ENCODE data around the gene CAPN15. TPM values are rescaled to one million over a fixed set of nuclear protein-coding genes. Genes with fewer than 3 reads are reported as not detected.

Gene CAPN15
- total and polyA plus RNA-seq, 9 of the 15 experiments (the other 6 are each of a cell fraction or from before 2014, with no cell fraction given), result 0.62 to 111 (median 14.2) TPM

GRCh38 chr16:569445-570254 is 42.1 kb downstream of the CAPN15 start, which contains the start of gene PIGQ (continued):
- TF ChIP-seq ELK1 (CRISPR knock-in tag; IDR thresholded peaks at IDR 0.05), result no peak

GRCh38 chr16:572865-573650 is 45.5 kb downstream of the CAPN15 start:
- no peak overlapping the region for H3K4me3 ChIP-seq
- H3K27me3 ChIP-seq (ENCODE audit: control insufficient read depth in 2 of 2, insufficient read depth in 2 of 2, low read length in 2 of 2), result no peaks in the 10 kb centered on the region
- intact Hi-C loops (cut with micrococcal nuclease) (no loop called here), in situ Hi-C loops (cut with MboI) (no loop called here)
- FAIRE-seq (no peak), DNase-seq (ENCODE audit: extremely low read depth in 1 of 4, low spot score in 3 of 4) (no peak), ATAC-seq (no peak)
- H3K9me1 ChIP-seq (ENCODE audit: control insufficient read depth, insufficient read depth, low read length), result peaks cover 3% of the 10 kb centered on the region
- WGBS (ENCODE audit: insufficient coverage, low coverage, missing lambda C conversion rate), result 80% methylated on average over 25 of the region's 27 CpGs
- H3K4me1 ChIP-seq (replicated peaks in 1 of 2; ENCODE audit: control insufficient read depth in 2 of 2, insufficient read depth in 2 of 2, low read length in 2 of 2), result peaks cover 13 to 88% of the 10 kb centered on the region in 2 experiments
- CTCF ChIA-PET (ENCODE audit: low intra/inter-chr PET ratio), result no interaction called here
- H3K79me2 ChIP-seq (ENCODE audit: control insufficient read depth, insufficient read depth, low read length), result peaks cover 37% of the 10 kb centered on the region
- H3K9ac ChIP-seq (ENCODE audit: insufficient read depth in 1 of 2, low read depth in 2 of 2, low read length in 2 of 2), result peak overlapping the region in 1 of 2 experiments; percentile 74; a peak in 2 of 4 replicates
- no peak overlapping the region for H3K27ac ChIP-seq (ENCODE audit: extremely low read depth, low read depth, low read length)
- H4K20me1 ChIP-seq (replicated peaks; ENCODE audit: control insufficient read depth, insufficient read depth, low read length), result peaks cover 7% of the 10 kb centered on the region
- H3K36me3 ChIP-seq (ENCODE audit: control insufficient read depth, insufficient read depth, low read length), result peaks cover 26% of the 10 kb centered on the region; the same call in 2 of the 3 replicates
- BruUV-seq (replicated peaks), result no TSS peak
- TF ChIP-seq PATZ1 (CRISPR knock-in tag; IDR thresholded peaks at IDR 0.05; ENCODE audit: borderline replicate concordance), result no peak
- no peak for TF ChIP-seq TSC22D4 (tag; IDR thresholded peaks at IDR 0.05)
- TF ChIP-seq RBFOX2 (IDR thresholded peaks at IDR 0.05; ENCODE audit: low read depth, low read length), result peak; percentile 0; the same call in 1 of the 2 replicates
- POLR2A ChIA-PET, result interaction anchor here (0.6 kb wide), 1 partner anchor 205 kb away, joined by 3 read pairs; no protein-coding TSS in a partner anchor
- no peaks in the 10 kb centered on the region for H3K9me3 ChIP-seq (replicated peaks; ENCODE audit: control insufficient read depth, insufficient read depth, low read depth, low read length)
- no peak overlapping the region for H2AFZ ChIP-seq (ENCODE audit: low read depth, low read length)
- no peak overlapping the region for H3K4me2 ChIP-seq (ENCODE audit: insufficient read depth, low read length)

All from K562 (cell line).